Forelimb muscle (tissue), 1 donor: Measurements from ENCODE around the gene ORMDL2. TPM values are rescaled to one million over a fixed set of nuclear protein-coding genes. Genes with fewer than 3 reads are reported as not detected.
"Not testable (repeated sequence)": the region's sequence is repeated elsewhere in the genome, so short reads cannot be mapped to it uniquely, and the experiment has no call there.

ENCODE experiments used
- DNase-seq: peaks from one replicate; pipeline ENCODE4 v3.0.0-alpha.2; 2013; ENCODE audit warnings: low read depth
- polyA plus RNA-seq: library from polyadenylated mRNA; unstranded; fragments of 120-200 nt; gene quantifications from one replicate; pipeline ENCODE4 v1.2.1, GENCODE V29; 2013; ENCODE audit not compliant: insufficient read length

The ORMDL2 gene
- polyA plus RNA-seq, 1 donor: 15.9 TPM

DNA sequence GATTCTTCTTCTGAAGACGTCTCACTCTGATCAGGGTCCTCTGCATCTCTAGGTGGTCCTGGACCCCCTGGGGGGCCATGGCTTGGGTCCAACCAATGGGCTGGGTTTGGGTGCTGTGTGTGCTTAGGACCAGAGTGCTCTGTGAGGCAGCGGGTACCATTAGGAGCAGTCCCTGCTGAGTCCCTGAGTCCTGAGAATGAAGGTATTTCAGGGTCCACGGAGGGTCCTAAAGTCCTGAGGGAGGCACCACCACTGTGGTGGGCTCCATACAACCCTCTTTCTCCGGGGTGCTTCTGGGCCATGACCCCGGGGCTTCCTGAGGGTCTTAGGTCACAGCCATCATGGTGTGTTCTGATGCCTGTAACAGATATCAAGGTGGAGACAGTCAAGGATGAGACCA, 10.5 kb downstream of the ORMDL2 start:
- DNase-seq: no peak

DNA sequence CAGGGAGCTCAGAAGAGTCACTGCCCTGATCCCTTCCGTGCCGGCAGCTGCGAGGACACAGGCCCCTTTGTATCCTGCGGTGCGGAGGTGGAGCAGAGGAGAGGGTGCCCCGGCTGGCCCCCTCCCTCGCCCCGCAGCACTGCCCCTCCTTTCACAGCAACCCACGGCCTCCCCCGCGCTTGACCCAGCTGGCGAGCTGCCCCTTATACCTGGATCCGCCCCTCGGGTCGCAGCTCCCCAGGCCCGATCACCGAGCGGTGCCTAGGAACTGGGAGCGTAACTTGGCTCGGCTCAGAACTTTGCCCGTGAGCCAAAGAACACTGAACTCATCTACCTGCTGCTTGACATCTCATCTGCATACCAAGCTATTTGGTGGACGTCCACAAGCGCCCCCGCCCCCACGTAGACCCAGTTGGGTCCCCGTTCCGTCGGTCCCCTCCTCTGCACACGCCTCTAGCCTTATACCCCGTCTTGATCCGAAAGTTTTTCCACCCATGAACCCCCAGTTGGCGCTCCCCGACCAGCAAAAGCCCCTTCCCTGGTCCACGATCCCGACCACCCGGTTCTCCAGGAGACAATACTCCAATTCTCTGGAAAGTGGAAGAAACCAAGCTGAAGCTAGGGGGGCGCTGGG, 12.2 kb downstream of the ORMDL2 start:
- no peak for DNase-seq

DNA sequence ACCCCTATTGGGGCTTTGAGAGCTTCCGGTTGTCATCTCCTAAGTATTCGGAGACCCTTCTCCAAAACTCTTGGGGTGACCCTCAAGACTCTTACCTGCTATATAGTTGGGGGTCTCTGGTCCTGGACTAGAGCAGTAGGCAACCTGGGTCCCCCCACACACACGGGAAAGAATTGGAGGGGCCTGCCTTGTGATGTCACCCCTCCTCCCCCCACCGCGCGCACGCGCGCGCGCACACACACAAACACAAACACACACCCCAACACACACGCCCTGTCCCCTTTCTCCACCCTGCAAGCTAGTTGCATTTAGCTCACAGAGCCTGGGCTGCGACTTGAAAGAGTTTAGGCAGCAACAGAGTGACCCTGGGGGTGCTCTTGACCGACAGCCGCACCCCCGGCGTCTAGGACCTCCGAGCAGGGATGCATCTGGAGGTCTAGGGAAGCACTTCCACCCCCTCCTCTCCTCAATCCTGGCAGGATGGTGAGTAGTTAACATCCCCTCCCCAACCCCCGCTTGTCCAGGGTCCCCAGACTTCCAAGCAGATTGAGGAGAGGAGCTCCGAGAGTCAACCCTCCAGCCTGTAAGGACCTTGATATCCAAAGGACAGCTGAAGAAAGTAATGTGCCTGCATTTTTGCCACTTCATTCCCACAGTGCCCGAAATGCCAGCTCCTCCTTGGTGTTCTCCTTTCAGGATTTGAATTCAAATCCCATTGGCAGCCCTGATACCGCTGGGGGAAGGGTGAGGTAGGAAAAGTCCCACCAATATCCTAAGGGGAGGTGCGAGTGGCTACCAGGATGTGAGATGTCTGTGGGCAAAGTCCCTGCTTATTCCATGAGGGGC, 13.0 kb downstream of the ORMDL2 start:
- peak; percentile 84 for DNase-seq

DNA sequence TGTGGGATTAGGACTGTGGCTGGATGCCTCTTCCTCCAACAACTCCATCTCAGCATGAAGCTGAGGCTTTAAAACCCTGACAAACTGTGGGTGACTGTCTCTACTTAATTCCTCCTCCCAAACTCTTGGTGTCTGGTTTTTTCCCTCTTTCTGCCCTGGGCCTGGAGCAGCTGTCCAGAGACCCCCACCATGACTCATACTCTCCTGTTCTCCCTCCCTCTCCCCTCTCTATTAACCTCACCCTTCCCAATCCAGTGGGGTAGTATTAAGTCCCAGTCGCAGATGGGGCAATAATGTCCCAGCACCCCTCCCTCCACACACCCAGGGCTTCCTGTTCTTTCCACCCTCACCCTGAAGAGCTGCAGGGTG, 13.6 kb downstream of the ORMDL2 start:
- no peak for DNase-seq

DNA sequence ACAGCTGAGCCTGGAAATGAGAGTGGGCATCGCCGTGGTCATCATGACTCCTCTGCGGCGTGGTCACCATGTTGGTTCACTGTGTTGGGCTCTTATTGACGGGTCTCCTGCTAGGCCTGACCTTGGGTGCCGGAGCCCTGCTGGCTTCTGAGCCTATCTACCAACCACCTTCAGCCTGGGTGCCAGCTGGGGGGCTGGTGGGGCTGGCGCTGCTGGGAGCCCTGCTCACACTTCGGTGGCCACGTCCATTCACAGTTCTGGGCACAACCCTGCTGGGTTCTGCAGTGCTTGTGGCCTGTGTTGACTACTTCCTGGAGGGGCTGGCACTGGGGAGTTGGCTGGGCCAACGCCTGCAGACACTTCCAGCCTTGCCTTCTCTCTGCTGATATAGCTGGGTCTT, 15.2 kb downstream of the ORMDL2 start:
- no peak for DNase-seq

DNA sequence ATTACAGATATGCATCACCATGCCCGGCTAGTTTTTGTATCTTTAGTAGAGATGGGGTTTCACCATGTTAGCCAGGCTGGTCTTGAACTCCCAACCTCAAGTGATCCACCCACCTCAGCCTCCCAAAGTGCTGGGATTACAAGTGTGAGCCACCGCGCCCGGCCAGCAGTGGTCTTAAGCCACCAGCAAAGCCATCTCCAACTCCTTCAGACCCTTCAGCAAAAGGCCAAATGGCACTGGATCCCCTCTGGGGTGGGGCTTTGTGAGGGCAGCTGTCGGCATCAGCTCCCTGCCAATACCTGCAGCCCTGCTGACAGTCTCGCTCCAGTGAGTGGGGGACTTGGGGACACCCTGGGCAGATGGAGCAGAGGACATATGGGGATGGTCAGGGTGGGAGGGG, 16.6 kb downstream of the ORMDL2 start:
- DNase-seq: not testable (repeated sequence)

DNA sequence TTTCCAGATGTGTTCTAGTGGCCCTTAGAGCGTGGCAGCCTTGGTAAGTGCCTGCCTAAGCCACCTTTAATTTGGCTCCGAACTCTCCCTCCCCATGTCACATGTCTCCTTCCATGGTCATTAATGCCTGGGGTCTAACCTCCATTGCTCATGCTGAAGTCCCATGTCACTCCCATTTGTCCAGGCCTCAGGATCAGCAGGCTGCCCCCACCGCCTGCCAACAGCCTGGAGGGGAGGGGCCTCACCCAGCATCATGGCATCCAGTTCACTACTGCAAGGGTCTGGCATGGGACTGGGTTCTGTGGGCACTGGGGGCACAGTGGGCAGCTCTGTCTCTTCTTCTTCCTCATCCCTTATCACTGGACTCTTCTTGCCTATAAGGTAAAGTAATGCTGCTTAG, 20.5 kb downstream of the ORMDL2 start:
- no peak for DNase-seq

DNA sequence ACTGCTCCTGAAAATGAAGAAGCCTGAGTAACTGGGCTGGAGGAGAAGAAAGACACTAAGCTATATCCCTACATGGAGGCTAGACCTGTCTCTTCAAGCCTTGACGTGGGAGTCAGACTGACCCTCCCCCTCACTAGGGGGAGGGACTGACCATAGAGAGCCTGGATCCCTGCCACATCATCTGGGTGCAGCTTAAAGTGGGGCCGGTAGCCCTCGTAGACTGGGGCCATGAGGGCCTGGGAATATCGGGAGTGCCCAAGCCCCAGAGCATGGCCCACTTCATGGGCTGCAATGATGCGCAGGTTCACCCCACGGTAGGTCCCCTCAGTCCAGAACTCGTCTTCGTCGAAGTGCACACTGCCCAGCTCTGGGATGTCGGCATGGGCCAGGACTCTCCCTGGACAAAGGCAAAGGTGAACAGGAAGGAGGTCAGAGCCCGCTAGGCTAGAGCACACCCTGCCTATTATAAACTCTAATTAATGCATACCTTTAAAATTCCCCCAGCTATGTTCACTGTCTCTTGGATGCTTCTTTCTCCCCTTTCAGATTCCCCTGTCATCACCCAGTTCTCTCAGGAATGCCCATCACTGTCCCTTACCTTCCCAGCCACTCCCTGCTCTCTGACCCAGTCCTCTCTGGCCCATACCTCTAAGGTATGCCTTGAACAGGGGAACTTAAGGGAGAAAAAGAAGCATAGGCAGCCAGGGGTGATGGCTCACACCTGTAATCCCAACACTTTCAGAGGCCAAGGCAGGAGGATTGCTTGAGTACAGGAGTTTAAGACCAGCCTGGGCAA, 21.7 kb downstream of the ORMDL2 start:
- no peak for DNase-seq

DNA sequence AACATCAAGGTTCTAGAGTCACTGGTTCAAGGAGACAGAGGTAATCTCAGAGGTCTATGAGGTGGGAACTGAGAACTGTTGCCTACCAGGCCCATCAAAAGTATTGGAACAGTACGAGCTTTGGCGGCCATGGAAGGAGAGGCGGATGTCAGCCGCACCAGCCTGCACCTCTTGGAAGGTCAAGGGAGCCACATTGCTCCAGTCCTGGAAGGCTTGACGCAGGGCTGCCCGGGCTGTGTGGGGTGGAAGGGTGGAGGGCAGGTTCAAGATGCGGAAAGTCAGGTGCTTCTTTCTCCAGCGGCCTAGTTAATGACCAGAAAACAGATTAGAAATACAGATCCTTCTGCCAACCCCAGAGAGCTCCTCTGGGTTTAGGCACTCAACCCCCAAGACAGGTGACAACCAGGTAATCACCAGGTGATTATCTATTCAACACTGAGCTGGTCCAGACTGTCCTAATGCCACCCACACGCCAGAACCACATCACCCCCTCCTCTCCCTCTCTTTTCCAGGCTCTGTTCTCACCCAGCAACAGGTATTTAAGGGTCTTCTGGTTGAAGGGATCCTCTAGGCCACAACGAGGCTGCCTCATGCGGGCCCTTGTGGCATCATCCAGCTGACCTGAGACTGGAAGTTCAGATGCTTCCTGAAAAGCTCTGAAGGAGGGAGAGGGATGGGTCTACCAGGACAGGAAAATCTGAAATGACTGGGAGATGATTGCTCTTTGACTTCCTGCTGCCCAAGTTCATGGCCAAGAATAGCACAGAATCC, 22.9 kb downstream of the ORMDL2 start:
- no peak for DNase-seq

DNA sequence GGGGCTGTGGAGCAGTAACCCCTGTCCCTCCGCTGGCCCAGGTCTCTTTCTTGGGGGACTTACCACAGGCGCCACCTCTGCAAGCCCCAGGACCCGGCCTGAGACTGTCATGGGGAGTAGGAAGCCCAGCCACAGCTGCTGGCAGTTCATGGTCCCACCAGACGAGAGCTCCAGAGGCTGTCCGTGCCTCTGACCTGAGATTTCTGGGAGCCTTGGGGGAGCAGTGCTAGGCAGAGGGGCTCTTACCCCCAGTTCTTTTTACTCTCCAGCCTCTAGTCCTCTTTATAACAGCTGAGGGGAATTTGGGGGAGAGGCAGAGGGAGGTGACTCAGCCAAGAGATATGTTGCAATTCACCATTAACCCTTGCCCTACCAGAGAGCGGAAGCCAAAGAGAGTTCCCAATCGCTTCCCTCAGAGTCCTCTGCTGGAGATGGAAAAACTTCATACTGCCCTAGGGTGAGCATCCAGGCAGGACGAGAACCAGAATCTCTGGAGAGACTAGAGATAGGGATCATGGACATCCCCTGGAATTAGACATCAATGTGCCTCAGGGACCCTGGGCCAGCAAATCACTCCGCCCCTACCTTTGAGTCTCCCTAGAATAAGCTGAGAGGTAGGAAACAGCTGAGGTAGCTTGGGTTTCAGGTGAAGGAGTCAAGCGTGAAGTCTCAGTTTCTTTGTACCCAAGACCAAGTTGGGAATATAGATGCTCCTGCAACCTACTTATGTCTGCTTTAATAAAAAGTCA, 25.0 kb downstream of the ORMDL2 start, which contains the start of gene MMP19:
Gene MMP19 (minus strand): TSS at position 256 of the 749 bp plus-strand sequence. CDS start 106 bp downstream, at position 150.
- no peak for DNase-seq

DNA sequence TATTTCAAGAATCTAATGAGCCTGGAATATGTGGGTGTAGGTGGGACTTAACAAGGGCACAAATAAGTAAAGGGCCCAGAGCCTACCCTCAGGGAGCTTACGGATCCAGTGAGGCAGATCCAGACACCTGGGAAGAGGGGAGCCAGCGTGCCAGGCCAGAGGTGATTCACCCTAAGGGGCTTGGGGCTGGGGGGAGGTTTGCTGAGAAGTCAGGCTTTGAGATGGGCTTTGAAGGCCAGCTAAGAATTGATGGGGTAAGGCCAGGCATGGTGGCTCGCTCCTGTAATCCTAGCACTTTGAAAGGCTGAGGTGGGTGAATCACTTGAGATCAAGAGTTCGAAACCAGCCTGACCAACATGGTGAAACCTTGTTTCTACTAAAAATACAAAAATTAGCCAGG, 25.6 kb downstream of the ORMDL2 start:
- no peak for DNase-seq

DNA sequence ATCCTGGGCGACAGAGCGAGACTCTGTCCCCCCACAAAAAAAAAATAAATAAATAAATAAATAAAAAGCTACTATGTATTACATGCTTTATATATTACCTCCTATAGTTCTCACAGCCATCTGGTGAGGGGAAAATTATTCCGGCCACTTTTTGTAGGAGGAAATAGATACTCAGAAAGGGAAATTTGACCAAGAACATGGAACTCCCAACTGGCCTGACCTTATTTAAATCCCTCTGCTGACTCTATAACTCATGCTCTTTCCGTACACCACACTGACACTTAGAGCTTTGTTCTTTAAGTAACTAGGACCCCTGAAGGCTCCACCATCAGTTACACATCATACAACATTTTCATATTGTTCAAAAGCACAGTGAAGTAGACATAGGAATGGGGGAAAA, 27.1 kb downstream of the ORMDL2 start:
- DNase-seq: no peak

DNA sequence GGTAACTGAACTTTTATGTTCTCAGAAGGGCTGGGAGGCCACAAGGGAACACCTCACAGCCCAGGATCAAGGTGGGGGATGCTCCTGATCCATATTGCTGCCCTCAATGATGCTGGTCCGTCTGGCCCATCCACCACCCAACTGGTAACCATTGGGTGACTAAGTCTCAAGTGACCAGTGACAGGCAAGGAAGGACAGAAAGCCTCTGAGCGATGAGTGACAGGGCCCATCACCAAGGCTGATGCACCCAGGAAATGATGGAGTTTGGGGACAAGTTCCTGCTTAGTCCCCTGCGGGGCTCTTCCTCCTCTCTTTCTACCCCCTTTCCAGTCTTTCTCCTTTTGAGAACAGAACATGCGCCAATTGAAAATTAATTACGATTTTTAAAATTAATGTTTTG, 27.5 kb downstream of the ORMDL2 start:
- no peak for DNase-seq

DNA sequence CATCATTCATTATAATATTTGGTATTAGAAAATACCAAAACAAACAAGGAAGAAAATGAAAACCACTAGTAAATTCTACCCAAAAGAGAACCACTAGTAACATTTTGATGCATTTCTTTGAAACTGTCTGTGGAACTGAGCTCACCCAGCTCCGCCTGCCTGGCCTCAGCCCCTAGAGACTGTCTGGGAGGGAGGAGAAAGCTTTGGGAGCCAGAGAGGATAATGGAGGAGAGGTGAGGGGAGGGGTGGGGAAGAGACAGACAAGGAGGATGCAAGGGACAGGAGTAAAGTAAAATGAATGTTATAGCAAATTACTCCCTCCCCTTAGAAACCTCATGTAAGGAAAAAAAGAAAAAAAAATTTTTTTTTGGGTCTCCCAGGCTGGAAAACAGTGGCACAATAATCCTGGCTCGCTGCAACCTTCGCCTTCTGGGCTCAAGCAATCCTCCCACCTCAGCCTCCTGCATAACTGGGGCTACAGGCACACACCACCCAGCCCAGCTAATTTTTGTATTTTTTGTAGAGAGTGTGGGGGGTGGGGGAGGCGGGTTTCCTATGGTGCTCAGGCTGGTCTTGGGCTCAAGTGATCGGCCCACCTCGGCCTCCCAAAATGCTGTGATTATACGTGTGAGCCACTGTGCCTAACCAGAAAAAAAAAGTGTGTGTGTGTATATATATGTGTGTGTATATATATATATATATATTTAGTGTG, 28.1 kb downstream of the ORMDL2 start:
- no peak for DNase-seq

DNA sequence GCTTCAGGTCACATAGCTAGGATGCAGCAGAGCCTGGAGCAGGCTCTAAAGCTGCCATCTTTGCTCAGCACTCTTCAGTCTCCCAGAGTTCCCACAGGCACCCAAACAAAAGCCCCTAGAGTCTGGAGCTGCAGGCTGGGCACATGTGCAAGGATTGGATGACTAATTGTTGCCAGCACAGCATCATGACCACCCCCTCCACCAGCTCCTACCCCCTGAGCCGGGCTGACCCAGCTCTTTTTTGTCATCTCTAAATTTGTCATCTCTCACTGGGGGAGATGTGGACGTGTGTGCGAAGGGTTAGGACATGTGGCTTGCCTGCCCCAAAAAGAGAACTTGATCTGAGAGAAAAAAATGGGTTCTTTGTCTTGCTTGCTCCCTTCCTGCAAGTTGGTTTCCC, 29.2 kb downstream of the ORMDL2 start:
- no peak for DNase-seq

DNA sequence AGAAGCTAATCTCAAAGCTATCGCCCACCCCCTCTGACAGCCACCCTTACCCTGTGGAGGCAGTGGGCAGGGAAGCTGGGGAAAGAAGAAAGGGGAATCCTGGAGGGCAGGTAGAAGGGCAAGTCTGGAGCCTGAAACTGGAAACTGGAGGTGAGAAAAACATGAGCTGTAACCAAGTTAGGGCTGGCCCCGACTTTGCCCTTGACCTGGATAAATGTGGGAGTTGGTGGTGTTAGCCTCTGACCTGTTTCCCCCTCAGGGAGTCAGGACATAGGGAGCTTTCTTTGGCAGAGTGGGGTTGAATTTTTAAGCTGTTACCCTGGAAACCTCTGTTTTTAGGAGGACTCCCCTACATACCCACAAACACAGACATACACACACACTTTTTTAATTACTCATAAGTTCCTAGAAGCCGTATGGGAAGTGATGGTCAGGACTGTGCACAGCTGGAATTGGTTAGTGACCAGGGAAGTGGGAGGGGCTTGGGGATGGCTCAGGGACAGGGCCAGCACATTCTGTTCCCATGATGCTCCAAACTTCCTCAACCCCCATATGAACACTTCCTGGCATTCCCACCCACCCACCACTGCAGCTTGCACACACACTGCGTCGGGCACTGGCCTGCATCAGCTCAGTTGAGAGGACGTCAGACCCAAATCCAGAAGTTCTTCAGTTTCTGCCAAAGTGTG, 29.9 kb downstream of the ORMDL2 start:
- peak; percentile 93 for DNase-seq

DNA sequence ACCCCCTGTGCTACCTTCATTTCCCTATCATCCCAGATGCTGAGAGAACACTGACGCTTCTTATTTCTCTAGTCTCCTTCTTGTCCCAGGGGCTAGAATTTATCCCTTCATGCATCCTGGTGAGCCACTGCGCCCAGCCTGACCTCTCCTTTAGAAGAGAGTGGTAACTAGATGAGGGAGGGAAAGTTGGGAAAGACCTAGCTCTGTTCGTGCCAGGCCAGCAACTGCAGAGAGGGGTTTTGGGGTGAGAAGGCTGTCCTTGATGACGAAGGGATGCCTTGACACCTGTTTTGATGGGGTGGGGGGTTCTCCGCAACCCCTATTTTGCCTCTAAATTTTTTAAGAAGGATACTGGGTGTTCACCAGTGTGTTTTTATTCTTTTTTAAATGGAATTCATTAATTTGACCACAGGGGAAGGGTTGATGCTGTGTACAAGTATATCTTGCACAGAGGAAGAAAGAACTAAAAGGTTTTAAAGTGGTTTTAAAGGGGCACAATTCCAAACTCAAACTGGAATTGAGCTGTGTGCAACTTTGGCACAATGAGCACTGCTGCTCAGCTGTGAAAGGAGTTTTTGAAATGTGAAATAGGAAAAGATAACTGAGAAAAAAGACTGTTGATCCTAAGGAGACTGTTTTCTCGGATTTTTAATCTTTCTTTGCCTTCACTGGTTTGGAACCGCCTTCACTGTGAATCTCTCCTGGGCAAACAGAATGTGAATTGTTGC, 31.9 kb downstream of the ORMDL2 start:
- no peak for DNase-seq

DNA sequence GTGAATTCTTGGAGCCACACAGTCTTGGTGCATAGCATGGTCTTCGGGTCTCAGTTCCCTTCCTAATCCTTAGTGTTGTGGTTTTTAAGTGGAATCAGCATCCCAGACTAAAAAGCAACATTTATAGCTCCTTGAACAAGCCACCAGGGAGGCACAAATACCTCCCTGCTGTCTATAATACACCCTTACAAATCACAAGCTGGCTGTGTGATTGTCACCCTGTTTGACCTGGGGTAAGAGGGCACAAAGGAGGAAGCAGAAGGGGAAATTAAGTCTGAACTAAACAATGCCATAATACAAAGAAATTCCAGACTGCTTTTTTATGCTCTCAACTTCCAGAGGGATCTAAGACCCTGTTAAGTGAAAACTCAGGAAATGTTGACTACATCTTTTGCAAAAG, 32.6 kb downstream of the ORMDL2 start:
- no peak for DNase-seq

DNA sequence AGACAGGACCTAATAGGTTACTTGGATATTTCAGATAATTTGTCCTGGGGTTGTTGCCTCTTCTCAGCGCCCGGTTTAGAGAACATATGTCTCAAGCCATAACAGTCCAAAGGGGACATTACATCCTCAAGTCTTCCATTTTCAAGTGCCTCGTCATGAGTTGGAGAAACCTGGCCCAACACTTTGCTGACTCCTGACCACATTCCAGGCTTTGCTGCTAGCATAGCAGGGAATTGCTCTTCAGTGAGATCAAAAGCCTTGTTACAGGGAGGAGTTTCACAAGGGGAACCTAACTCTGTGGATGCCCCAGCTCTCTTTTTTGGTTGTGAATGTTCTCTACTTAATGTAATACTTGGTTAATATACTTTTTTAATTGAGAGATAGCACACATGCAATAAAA, 33.1 kb downstream of the ORMDL2 start:
- no peak for DNase-seq
